ENCODE results near the gene HLCS. TPM values are rescaled to one million over a fixed set of nuclear protein-coding genes. Genes with fewer than 3 reads are reported as not detected.

Gene HLCS
- total and polyA plus RNA-seq, 2 of the 8 experiments (the other 6 are each of a cell fraction or from before 2014, with no cell fraction given): 4.7 to 12.2 TPM

DNA sequence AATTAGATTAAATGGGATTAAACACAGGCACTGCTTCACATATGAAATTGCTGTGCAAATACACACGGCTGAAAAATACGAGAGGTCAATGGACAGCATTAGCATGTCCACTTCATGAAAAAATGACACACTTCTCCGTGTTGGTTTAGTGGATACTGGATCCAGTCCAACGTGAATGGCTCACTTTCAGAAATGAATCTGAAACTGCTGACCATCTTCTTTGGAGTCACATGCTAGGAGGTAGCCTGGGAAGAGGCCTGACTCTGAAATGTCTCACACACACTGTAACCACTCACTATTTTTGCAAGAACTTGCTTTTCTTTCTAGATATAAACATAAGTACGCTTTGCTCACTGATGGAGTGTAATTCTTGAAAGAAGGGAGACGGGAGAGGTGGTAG, 127.3 kb downstream of the HLCS start (continued):
- TF ChIP-seq, protein P1, sequence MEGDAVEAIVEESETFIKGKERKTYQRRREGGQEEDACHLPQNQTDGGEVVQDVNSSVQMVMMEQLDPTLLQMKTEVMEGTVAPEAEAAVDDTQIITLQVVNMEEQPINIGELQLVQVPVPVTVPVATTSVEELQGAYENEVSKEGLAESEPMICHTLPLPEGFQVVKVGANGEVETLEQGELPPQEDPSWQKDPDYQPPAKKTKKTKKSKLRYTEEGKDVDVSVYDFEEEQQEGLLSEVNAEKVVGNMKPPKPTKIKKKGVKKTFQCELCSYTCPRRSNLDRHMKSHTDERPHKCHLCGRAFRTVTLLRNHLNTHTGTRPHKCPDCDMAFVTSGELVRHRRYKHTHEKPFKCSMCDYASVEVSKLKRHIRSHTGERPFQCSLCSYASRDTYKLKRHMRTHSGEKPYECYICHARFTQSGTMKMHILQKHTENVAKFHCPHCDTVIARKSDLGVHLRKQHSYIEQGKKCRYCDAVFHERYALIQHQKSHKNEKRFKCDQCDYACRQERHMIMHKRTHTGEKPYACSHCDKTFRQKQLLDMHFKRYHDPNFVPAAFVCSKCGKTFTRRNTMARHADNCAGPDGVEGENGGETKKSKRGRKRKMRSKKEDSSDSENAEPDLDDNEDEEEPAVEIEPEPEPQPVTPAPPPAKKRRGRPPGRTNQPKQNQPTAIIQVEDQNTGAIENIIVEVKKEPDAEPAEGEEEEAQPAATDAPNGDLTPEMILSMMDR (IDR thresholded peaks at IDR 0.05; ENCODE audit: control extremely low read depth in 1 of 3, insufficient read depth in 1 of 3, low read depth in 1 of 3, low read length in 3 of 3): no peak
- TF ChIP-seq, protein P2, sequence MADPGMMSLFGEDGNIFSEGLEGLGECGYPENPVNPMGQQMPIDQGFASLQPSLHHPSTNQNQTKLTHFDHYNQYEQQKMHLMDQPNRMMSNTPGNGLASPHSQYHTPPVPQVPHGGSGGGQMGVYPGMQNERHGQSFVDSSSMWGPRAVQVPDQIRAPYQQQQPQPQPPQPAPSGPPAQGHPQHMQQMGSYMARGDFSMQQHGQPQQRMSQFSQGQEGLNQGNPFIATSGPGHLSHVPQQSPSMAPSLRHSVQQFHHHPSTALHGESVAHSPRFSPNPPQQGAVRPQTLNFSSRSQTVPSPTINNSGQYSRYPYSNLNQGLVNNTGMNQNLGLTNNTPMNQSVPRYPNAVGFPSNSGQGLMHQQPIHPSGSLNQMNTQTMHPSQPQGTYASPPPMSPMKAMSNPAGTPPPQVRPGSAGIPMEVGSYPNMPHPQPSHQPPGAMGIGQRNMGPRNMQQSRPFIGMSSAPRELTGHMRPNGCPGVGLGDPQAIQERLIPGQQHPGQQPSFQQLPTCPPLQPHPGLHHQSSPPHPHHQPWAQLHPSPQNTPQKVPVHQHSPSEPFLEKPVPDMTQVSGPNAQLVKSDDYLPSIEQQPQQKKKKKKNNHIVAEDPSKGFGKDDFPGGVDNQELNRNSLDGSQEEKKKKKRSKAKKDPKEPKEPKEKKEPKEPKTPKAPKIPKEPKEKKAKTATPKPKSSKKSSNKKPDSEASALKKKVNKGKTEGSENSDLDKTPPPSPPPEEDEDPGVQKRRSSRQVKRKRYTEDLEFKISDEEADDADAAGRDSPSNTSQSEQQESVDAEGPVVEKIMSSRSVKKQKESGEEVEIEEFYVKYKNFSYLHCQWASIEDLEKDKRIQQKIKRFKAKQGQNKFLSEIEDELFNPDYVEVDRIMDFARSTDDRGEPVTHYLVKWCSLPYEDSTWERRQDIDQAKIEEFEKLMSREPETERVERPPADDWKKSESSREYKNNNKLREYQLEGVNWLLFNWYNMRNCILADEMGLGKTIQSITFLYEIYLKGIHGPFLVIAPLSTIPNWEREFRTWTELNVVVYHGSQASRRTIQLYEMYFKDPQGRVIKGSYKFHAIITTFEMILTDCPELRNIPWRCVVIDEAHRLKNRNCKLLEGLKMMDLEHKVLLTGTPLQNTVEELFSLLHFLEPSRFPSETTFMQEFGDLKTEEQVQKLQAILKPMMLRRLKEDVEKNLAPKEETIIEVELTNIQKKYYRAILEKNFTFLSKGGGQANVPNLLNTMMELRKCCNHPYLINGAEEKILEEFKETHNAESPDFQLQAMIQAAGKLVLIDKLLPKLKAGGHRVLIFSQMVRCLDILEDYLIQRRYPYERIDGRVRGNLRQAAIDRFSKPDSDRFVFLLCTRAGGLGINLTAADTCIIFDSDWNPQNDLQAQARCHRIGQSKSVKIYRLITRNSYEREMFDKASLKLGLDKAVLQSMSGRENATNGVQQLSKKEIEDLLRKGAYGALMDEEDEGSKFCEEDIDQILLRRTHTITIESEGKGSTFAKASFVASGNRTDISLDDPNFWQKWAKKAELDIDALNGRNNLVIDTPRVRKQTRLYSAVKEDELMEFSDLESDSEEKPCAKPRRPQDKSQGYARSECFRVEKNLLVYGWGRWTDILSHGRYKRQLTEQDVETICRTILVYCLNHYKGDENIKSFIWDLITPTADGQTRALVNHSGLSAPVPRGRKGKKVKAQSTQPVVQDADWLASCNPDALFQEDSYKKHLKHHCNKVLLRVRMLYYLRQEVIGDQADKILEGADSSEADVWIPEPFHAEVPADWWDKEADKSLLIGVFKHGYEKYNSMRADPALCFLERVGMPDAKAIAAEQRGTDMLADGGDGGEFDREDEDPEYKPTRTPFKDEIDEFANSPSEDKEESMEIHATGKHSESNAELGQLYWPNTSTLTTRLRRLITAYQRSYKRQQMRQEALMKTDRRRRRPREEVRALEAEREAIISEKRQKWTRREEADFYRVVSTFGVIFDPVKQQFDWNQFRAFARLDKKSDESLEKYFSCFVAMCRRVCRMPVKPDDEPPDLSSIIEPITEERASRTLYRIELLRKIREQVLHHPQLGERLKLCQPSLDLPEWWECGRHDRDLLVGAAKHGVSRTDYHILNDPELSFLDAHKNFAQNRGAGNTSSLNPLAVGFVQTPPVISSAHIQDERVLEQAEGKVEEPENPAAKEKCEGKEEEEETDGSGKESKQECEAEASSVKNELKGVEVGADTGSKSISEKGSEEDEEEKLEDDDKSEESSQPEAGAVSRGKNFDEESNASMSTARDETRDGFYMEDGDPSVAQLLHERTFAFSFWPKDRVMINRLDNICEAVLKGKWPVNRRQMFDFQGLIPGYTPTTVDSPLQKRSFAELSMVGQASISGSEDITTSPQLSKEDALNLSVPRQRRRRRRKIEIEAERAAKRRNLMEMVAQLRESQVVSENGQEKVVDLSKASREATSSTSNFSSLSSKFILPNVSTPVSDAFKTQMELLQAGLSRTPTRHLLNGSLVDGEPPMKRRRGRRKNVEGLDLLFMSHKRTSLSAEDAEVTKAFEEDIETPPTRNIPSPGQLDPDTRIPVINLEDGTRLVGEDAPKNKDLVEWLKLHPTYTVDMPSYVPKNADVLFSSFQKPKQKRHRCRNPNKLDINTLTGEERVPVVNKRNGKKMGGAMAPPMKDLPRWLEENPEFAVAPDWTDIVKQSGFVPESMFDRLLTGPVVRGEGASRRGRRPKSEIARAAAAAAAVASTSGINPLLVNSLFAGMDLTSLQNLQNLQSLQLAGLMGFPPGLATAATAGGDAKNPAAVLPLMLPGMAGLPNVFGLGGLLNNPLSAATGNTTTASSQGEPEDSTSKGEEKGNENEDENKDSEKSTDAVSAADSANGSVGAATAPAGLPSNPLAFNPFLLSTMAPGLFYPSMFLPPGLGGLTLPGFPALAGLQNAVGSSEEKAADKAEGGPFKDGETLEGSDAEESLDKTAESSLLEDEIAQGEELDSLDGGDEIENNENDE (IDR thresholded peaks at IDR 0.05; ENCODE audit: insufficient replicate concordance, low read length): no peak
- no peak for TF ChIP-seq YY1 (IDR thresholded peaks at IDR 0.05; ENCODE audit: low read depth, low read length)
- no peak for TF ChIP-seq HDAC2 (IDR thresholded peaks at IDR 0.05; ENCODE audit: borderline replicate concordance in 1 of 2, low read depth in 2 of 2, low read length in 2 of 2)
- no peak for TF ChIP-seq BCL11A (IDR thresholded peaks at IDR 0.05; ENCODE audit: low read depth in 2 of 2, low read length in 2 of 2)
- no peak for TF ChIP-seq SAP30 (IDR thresholded peaks at IDR 0.05; ENCODE audit: insufficient read depth, insufficient replicate concordance, low read length)
- no peak for TF ChIP-seq GTF2F1 (IDR thresholded peaks at IDR 0.05; ENCODE audit: borderline replicate concordance, low read depth, low read length)
- TF ChIP-seq SP2 (IDR thresholded peaks at IDR 0.05; ENCODE audit: low read length): no peak

Data from H1 (cell line).